Measurements from ENCODE around the gene BRSK1. TPM values are rescaled to one million over a fixed set of nuclear protein-coding genes. Genes with fewer than 3 reads are reported as not detected.

BRSK1 gene
- total RNA-seq, 1 experiment from 2014 or later, result 8.7 TPM

- Histone ChIP-seq H4K20me1 (ENCODE audit: low read length) (peaks cover 14% of the 10 kb centered on the region), H3K4me3 (ENCODE audit: low read length) (no peak overlapping the region), H3K79me2 (ENCODE audit: low read length) (peaks cover 28% of the 10 kb centered on the region), H2AFZ (ENCODE audit: low read length) (no peak overlapping the region), H3K4me2 (ENCODE audit: low read length) (no peak overlapping the region), H3K9me2 (replicated peaks; ENCODE audit: low read length) (no peaks in the 10 kb centered on the region), H3K36me3 (ENCODE audit: low read depth, low read length) (peaks cover 3% of the 10 kb centered on the region; the same call in 1 of the 2 replicates), H3K4me1 (ENCODE audit: insufficient read depth, low read length) (peaks cover 14% of the 10 kb centered on the region), H3K9ac (ENCODE audit: low read length) (no peak overlapping the region), H3K27ac (ENCODE audit: low read length) (no peak overlapping the region), H3K27me3 (ENCODE audit: low read length) (no peaks in the 10 kb centered on the region), H3K9me3 (ENCODE audit: low read length) (no peaks in the 10 kb centered on the region), H3F3A (ENCODE audit: low read length, unreplicated experiment) (peaks cover 4% of the 10 kb centered on the region)
- no peak for TF ChIP-seq CTCF (conservative IDR thresholded peaks at IDR 0.05; ENCODE audit: low read depth, low read length)
- TF ChIP-seq EZH2 (IDR thresholded peaks at IDR 0.05; ENCODE audit: low read length, unreplicated experiment), result no peak
- TF ChIP-seq EZH2phosphoT487 (IDR thresholded peaks at IDR 0.05; ENCODE audit: borderline replicate concordance, low read length), result no peak
- CTCF ChIA-PET, result no interaction called here
- POLR2A ChIA-PET (ENCODE audit: unreplicated experiment), result no interaction called here
- DNase-seq (no peak), ATAC-seq (no peak)
- no TSS peak for BruUV-seq (replicated peaks)
- intact Hi-C loops (cut with micrococcal nuclease), result no loop called here
Measured at GRCh38 chr19:55261671-55262126, 22.1 kb upstream of the BRSK1 start.

- ChIA-PET POLR2A (ENCODE audit: unreplicated experiment) (no interaction called here), CTCF (no interaction called here)
- Histone ChIP-seq H3F3A (ENCODE audit: low read length, unreplicated experiment) (no peaks in the 10 kb centered on the region), H3K27me3 (ENCODE audit: low read length) (no peaks in the 10 kb centered on the region), H3K4me3 (ENCODE audit: low read length) (no peak overlapping the region), H3K36me3 (ENCODE audit: low read depth, low read length) (peaks cover 5% of the 10 kb centered on the region; the same call in 1 of the 2 replicates), H3K9ac (ENCODE audit: low read length) (no peak overlapping the region), H4K20me1 (ENCODE audit: low read length) (peaks cover 7% of the 10 kb centered on the region), H3K79me2 (ENCODE audit: low read length) (peaks cover 22% of the 10 kb centered on the region), H3K9me2 (replicated peaks; ENCODE audit: low read length) (no peaks in the 10 kb centered on the region), H3K4me2 (ENCODE audit: low read length) (no peak overlapping the region), H2AFZ (ENCODE audit: low read length) (no peak overlapping the region), H3K4me1 (ENCODE audit: insufficient read depth, low read length) (peaks cover 9% of the 10 kb centered on the region), H3K9me3 (ENCODE audit: low read length) (no peaks in the 10 kb centered on the region), H3K27ac (ENCODE audit: low read length) (no peak overlapping the region)
- intact Hi-C loops (cut with micrococcal nuclease), result no loop called here
- TF ChIP-seq EZH2 (IDR thresholded peaks at IDR 0.05; ENCODE audit: low read length, unreplicated experiment), result no peak
- TF ChIP-seq CTCF (conservative IDR thresholded peaks at IDR 0.05; ENCODE audit: low read depth, low read length), result no peak
- no peak for TF ChIP-seq EZH2phosphoT487 (IDR thresholded peaks at IDR 0.05; ENCODE audit: borderline replicate concordance, low read length)
- ATAC-seq, result no peak
- DNase-seq, result no peak
- no TSS peak for BruUV-seq (replicated peaks)
Measured at GRCh38 chr19:55262359-55262758, 21.4 kb upstream of the BRSK1 start.

GRCh38 chr19:55264531-55264930, 19.3 kb upstream of the BRSK1 start:
- ATAC-seq, result no peak
- Histone ChIP-seq H3K27ac (ENCODE audit: low read length) (no peak overlapping the region), H3F3A (ENCODE audit: low read length, unreplicated experiment) (no peaks in the 10 kb centered on the region), H3K27me3 (ENCODE audit: low read length) (no peaks in the 10 kb centered on the region), H3K36me3 (ENCODE audit: low read depth, low read length) (peaks cover 9% of the 10 kb centered on the region; the same call in 1 of the 2 replicates), H3K9ac (ENCODE audit: low read length) (no peak overlapping the region), H3K4me3 (ENCODE audit: low read length) (no peak overlapping the region), H4K20me1 (ENCODE audit: low read length) (no peaks in the 10 kb centered on the region), H3K9me2 (replicated peaks; ENCODE audit: low read length) (no peaks in the 10 kb centered on the region), H3K9me3 (ENCODE audit: low read length) (no peaks in the 10 kb centered on the region), H3K4me2 (ENCODE audit: low read length) (no peak overlapping the region), H2AFZ (ENCODE audit: low read length) (no peak overlapping the region), H3K4me1 (ENCODE audit: insufficient read depth, low read length) (peaks cover 7% of the 10 kb centered on the region), H3K79me2 (ENCODE audit: low read length) (peaks cover 6% of the 10 kb centered on the region)
- CTCF ChIA-PET, result no interaction called here
- no peak for DNase-seq
- POLR2A ChIA-PET (ENCODE audit: unreplicated experiment), result no interaction called here
- TF ChIP-seq EZH2phosphoT487 (IDR thresholded peaks at IDR 0.05; ENCODE audit: borderline replicate concordance, low read length) (no peak), CTCF (conservative IDR thresholded peaks at IDR 0.05; ENCODE audit: low read depth, low read length) (no peak), EZH2 (IDR thresholded peaks at IDR 0.05; ENCODE audit: low read length, unreplicated experiment) (no peak)
- intact Hi-C loops (cut with micrococcal nuclease), result no loop called here
- no TSS peak for BruUV-seq (replicated peaks)

Data from PC-3 (cell line).